Measurements from ENCODE around the gene ECT2. TPM values are rescaled to one million over a fixed set of nuclear protein-coding genes. Genes with fewer than 3 reads are reported as not detected.

ECT2 gene
- polyA plus RNA-seq, 3 donors, result 2.6 to 3.3 (median 2.7) TPM

- H3K27me3 ChIP-seq (ENCODE audit: control insufficient read depth in 2 of 2, insufficient read depth in 2 of 2, low read length in 2 of 2), result no peaks in the 10 kb centered on the region
- H3K27me3 Mint-ChIP-seq (ENCODE audit: low read depth in 3 of 3), result peaks cover 0 to 6% (median 3%) of the 10 kb centered on the region in 3 donors
- H3K4me1 ChIP-seq (ENCODE audit: control insufficient read depth in 1 of 2, insufficient read depth in 2 of 2, low read length in 2 of 2), result no peaks in the 10 kb centered on the region
- H3K27ac ChIP-seq (ENCODE audit: low read depth in 1 of 2, low read length in 2 of 2), result no peak overlapping the region
- no peak for TF ChIP-seq CTCF (IDR thresholded peaks at IDR 0.05)
- H2AFZ ChIP-seq (ENCODE audit: insufficient read depth, low read depth, low read length, poor library complexity, severe bottlenecking), result no peak overlapping the region
- peaks cover 0 to 10% (median 0%) of the 10 kb centered on the region in 7 donors for H3K9me3 Mint-ChIP-seq
- no peaks in the 10 kb centered on the region for H3K36me3 Mint-ChIP-seq
- H3K4me1 Mint-ChIP-seq, result peaks cover 5% of the 10 kb centered on the region
- H3K4me3 ChIP-seq (replicated peaks in 1 of 3; ENCODE audit: low read depth in 2 of 3, low read length in 3 of 3), result no peak overlapping the region
- H3K9ac ChIP-seq (ENCODE audit: insufficient read depth, low read length, poor library complexity, severe bottlenecking), result no peak overlapping the region
- no peak overlapping the region for H3K27ac Mint-ChIP-seq
- WGBS (ENCODE audit: insufficient coverage), result 100% methylated on average over 1 of the region's 2 CpGs
- H3K4me3 Mint-ChIP-seq, result no peak overlapping the region
- DNase-seq, result no peak
- H3K79me2 ChIP-seq (ENCODE audit: insufficient read depth, low read length), result no peaks in the 10 kb centered on the region
- no peaks in the 10 kb centered on the region for H4K20me1 ChIP-seq (ENCODE audit: insufficient read depth, low read length)
- H3K9me3 ChIP-seq (replicated peaks in 1 of 2; ENCODE audit: control insufficient read depth in 1 of 2, insufficient read depth in 1 of 2, low read length in 2 of 2), result peaks cover 0 to 6% of the 10 kb centered on the region in 2 donors
- no peak overlapping the region for H3K4me2 ChIP-seq (replicated peaks; ENCODE audit: extremely low read depth, low read length, poor library complexity, severe bottlenecking)
- intact Hi-C loops (cut with micrococcal nuclease), result no loop called here
- H3K36me3 ChIP-seq (replicated peaks in 1 of 2; ENCODE audit: control insufficient read depth in 1 of 2, insufficient read depth in 2 of 2, low read length in 2 of 2), result no peaks in the 10 kb centered on the region
Measured at GRCh38 chr3:172868582-172869200, 118.2 kb downstream of the ECT2 start.

- Histone ChIP-seq H3K9me3 (replicated peaks in 1 of 2; ENCODE audit: control insufficient read depth in 1 of 2, insufficient read depth in 1 of 2, low read length in 2 of 2) (peaks cover 0 to 3% of the 10 kb centered on the region in 2 donors), H3K9ac (ENCODE audit: insufficient read depth, low read length, poor library complexity, severe bottlenecking) (no peak overlapping the region), H3K4me1 (ENCODE audit: control insufficient read depth in 1 of 2, insufficient read depth in 2 of 2, low read length in 2 of 2) (no peaks in the 10 kb centered on the region), H3K79me2 (ENCODE audit: insufficient read depth, low read length) (no peaks in the 10 kb centered on the region), H3K27ac (ENCODE audit: low read depth in 1 of 2, low read length in 2 of 2) (no peak overlapping the region), H2AFZ (ENCODE audit: insufficient read depth, low read depth, low read length, poor library complexity, severe bottlenecking) (no peak overlapping the region), H3K4me3 (replicated peaks in 1 of 3; ENCODE audit: low read depth in 2 of 3, low read length in 3 of 3) (no peak overlapping the region), H4K20me1 (ENCODE audit: insufficient read depth, low read length) (no peaks in the 10 kb centered on the region), H3K4me2 (replicated peaks; ENCODE audit: extremely low read depth, low read length, poor library complexity, severe bottlenecking) (no peak overlapping the region), H3K36me3 (replicated peaks in 1 of 2; ENCODE audit: control insufficient read depth in 1 of 2, insufficient read depth in 2 of 2, low read length in 2 of 2) (no peaks in the 10 kb centered on the region), H3K27me3 (ENCODE audit: control insufficient read depth in 2 of 2, insufficient read depth in 2 of 2, low read length in 2 of 2) (no peaks in the 10 kb centered on the region)
- Mint-ChIP-seq H3K27ac (no peak overlapping the region), H3K27me3 (ENCODE audit: low read depth in 3 of 3) (peaks cover 1 to 6% (median 3%) of the 10 kb centered on the region in 3 donors), H3K4me1 (peaks cover 5% of the 10 kb centered on the region), H3K9me3 (peaks cover 0 to 10% (median 2%) of the 10 kb centered on the region in 7 donors), H3K36me3 (no peaks in the 10 kb centered on the region), H3K4me3 (no peak overlapping the region)
- TF ChIP-seq CTCF (IDR thresholded peaks at IDR 0.05), result no peak
- 46% methylated on average over 3 of the region's 3 CpGs for WGBS (ENCODE audit: insufficient coverage)
- no peak for DNase-seq
- intact Hi-C loops (cut with micrococcal nuclease), result no loop called here
Measured at GRCh38 chr3:172869368-172869771, 118.8 kb downstream of the ECT2 start.
